H1 (cell line): Measurements from ENCODE around the gene MAGI1. TPM values are rescaled to one million over a fixed set of nuclear protein-coding genes. Genes with fewer than 3 reads are reported as not detected.

Experiments used
- CREB1 ChIP-seq: IDR thresholded peaks from 2 replicates; pipeline ENCODE4 v1.6.1; 2012; ENCODE audit warnings: inconsistent platforms
- JUN ChIP-seq: IDR thresholded peaks from 2 replicates; pipeline ENCODE4 v1.6.1; 2011; ENCODE audit warnings: low read depth, mild to moderate bottlenecking, improper control_type of control experiment, low read length
- RAD21 ChIP-seq, 2 experiments: IDR thresholded peaks in 1 of 2; conservative IDR thresholded peaks in 1 of 2; 2 replicates each; pipeline ENCODE4 v1.6.1; 2011; ENCODE audit warnings: low read depth in 2 of 2, low read length in 2 of 2, improper control_type of control experiment in 1 of 2, inconsistent platforms in 1 of 2, mild to moderate bottlenecking in 1 of 2, moderate library complexity in 1 of 2
- SIN3A ChIP-seq, 2 experiments: IDR thresholded peaks in 1 of 2; conservative IDR thresholded peaks in 1 of 2; 2 replicates each; pipeline ENCODE4 v1.6.1; 2011 to 2012; ENCODE audit warnings: low read length in 2 of 2, improper control_type of control experiment in 1 of 2, low read depth in 1 of 2, mild to moderate bottlenecking in 1 of 2
- SIX5 ChIP-seq: IDR thresholded peaks from 2 replicates; pipeline ENCODE4 v1.6.1; 2011; ENCODE audit warnings: mild to moderate bottlenecking, low read depth, low read length
- SUZ12 ChIP-seq: fragments of 200-600 bp; sonication (generic); IDR thresholded peaks from 2 replicates; pipeline ENCODE4 v1.6.1; 2012; ENCODE audit warnings: mild to moderate bottlenecking, inconsistent platforms, low read length, moderate library complexity, mixed read lengths
- TAF7 ChIP-seq: optimal IDR thresholded peaks from 2 replicates; pipeline ENCODE3; 2011; ENCODE audit warnings: low read depth, mild to moderate bottlenecking, inconsistent platforms, low read length, moderate library complexity, borderline replicate concordance
- TCF12 ChIP-seq: IDR thresholded peaks from 2 replicates; pipeline ENCODE4 v1.6.1; 2011; ENCODE audit warnings: low read depth, mild to moderate bottlenecking, low read length
- polyA plus RNA-seq, 7 experiments: library from polyadenylated mRNA; depleted of rRNA in 3 of 7; stranded (reverse) in 5 of 7; unstranded in 2 of 7; fragments of >200 nt in 5 of 7; fragments of 200-250 nt in 2 of 7; gene quantifications; 1 replicate in 5 of 7; 2 replicates in 1 of 7; 4 replicates in 1 of 7; pipeline versions ENCODE4 v1.2.1 to v1.2.3, GENCODE V29; 2011 to 2013; ENCODE audit warnings: missing spikeins in 2 of 7, mixed read lengths in 2 of 7
- total RNA-seq: library from RNA; stranded (reverse); fragmentation: NEBNext Ultra II Directional; extraction: Animal tissue kit (Norgen Biotek cat#: 25700); gene quantifications from 2 replicates; pipeline ENCODE4 v1.2.1, GENCODE V29; 2021
- TF ChIP-seq, protein P1 (sequence below): fragments of 300-600 bp; sonication (generic); IDR thresholded peaks from 2 replicates; pipeline ENCODE4 v1.7.1; 2012; ENCODE audit warnings: low read length, moderate library complexity, mild to moderate bottlenecking, inconsistent platforms; ENCODE audit not compliant: insufficient replicate concordance

Gene MAGI1
- total and polyA plus RNA-seq, 2 of the 8 experiments (the other 6 are each of a cell fraction or from before 2014, with no cell fraction given): 19.8 to 78.0 TPM

DNA sequence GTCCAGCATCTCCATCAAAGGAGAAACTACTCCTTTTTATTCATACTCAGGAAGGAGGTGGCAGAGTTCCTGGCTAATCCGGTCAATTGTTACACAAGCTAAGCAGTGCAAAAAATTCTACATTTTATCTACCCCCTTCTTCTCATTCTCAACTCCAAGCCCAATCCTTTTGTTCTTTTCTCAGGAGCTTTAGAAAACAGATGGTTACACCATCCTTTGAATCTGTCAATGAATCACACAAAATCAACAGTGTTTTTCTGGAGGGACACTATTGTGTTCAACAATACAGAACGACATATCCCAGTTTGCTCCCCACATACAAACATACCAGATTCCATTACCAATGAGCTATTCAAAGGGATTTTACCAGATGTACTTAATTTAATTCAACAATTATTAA, 362.1 kb downstream of the MAGI1 start (continued):
- TF ChIP-seq, protein P1, sequence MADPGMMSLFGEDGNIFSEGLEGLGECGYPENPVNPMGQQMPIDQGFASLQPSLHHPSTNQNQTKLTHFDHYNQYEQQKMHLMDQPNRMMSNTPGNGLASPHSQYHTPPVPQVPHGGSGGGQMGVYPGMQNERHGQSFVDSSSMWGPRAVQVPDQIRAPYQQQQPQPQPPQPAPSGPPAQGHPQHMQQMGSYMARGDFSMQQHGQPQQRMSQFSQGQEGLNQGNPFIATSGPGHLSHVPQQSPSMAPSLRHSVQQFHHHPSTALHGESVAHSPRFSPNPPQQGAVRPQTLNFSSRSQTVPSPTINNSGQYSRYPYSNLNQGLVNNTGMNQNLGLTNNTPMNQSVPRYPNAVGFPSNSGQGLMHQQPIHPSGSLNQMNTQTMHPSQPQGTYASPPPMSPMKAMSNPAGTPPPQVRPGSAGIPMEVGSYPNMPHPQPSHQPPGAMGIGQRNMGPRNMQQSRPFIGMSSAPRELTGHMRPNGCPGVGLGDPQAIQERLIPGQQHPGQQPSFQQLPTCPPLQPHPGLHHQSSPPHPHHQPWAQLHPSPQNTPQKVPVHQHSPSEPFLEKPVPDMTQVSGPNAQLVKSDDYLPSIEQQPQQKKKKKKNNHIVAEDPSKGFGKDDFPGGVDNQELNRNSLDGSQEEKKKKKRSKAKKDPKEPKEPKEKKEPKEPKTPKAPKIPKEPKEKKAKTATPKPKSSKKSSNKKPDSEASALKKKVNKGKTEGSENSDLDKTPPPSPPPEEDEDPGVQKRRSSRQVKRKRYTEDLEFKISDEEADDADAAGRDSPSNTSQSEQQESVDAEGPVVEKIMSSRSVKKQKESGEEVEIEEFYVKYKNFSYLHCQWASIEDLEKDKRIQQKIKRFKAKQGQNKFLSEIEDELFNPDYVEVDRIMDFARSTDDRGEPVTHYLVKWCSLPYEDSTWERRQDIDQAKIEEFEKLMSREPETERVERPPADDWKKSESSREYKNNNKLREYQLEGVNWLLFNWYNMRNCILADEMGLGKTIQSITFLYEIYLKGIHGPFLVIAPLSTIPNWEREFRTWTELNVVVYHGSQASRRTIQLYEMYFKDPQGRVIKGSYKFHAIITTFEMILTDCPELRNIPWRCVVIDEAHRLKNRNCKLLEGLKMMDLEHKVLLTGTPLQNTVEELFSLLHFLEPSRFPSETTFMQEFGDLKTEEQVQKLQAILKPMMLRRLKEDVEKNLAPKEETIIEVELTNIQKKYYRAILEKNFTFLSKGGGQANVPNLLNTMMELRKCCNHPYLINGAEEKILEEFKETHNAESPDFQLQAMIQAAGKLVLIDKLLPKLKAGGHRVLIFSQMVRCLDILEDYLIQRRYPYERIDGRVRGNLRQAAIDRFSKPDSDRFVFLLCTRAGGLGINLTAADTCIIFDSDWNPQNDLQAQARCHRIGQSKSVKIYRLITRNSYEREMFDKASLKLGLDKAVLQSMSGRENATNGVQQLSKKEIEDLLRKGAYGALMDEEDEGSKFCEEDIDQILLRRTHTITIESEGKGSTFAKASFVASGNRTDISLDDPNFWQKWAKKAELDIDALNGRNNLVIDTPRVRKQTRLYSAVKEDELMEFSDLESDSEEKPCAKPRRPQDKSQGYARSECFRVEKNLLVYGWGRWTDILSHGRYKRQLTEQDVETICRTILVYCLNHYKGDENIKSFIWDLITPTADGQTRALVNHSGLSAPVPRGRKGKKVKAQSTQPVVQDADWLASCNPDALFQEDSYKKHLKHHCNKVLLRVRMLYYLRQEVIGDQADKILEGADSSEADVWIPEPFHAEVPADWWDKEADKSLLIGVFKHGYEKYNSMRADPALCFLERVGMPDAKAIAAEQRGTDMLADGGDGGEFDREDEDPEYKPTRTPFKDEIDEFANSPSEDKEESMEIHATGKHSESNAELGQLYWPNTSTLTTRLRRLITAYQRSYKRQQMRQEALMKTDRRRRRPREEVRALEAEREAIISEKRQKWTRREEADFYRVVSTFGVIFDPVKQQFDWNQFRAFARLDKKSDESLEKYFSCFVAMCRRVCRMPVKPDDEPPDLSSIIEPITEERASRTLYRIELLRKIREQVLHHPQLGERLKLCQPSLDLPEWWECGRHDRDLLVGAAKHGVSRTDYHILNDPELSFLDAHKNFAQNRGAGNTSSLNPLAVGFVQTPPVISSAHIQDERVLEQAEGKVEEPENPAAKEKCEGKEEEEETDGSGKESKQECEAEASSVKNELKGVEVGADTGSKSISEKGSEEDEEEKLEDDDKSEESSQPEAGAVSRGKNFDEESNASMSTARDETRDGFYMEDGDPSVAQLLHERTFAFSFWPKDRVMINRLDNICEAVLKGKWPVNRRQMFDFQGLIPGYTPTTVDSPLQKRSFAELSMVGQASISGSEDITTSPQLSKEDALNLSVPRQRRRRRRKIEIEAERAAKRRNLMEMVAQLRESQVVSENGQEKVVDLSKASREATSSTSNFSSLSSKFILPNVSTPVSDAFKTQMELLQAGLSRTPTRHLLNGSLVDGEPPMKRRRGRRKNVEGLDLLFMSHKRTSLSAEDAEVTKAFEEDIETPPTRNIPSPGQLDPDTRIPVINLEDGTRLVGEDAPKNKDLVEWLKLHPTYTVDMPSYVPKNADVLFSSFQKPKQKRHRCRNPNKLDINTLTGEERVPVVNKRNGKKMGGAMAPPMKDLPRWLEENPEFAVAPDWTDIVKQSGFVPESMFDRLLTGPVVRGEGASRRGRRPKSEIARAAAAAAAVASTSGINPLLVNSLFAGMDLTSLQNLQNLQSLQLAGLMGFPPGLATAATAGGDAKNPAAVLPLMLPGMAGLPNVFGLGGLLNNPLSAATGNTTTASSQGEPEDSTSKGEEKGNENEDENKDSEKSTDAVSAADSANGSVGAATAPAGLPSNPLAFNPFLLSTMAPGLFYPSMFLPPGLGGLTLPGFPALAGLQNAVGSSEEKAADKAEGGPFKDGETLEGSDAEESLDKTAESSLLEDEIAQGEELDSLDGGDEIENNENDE: no peak
- TF ChIP-seq TAF7 (no peak), TCF12 (no peak), CREB1 (no peak), RAD21 (IDR thresholded peaks at IDR 0.05 in 1 of 2, conservative IDR thresholded peaks at IDR 0.05 in 1 of 2; ENCODE audit: low read depth in 2 of 2, low read length in 2 of 2) (no peak), JUN (no peak), SUZ12 (no peak), SIX5 (no peak), SIN3A (conservative IDR thresholded peaks at IDR 0.05 in 1 of 2, IDR thresholded peaks at IDR 0.05 in 1 of 2; ENCODE audit: low read depth in 1 of 2, low read length in 2 of 2) (no peak)
